DLD1 (cell line): Measurements from ENCODE around the gene BICRAL.
"Not testable (repeated sequence)": the region's sequence is repeated elsewhere in the genome, so short reads cannot be mapped to it uniquely, and the experiment has no call there.

Source experiments
- in situ Hi-C: cut with HindIII; loops from 2 replicates; pipeline ENCODE4 v1.10.0; 2017; ENCODE audit warnings: low sequenced_read_pairs

The BICRAL gene

DNA sequence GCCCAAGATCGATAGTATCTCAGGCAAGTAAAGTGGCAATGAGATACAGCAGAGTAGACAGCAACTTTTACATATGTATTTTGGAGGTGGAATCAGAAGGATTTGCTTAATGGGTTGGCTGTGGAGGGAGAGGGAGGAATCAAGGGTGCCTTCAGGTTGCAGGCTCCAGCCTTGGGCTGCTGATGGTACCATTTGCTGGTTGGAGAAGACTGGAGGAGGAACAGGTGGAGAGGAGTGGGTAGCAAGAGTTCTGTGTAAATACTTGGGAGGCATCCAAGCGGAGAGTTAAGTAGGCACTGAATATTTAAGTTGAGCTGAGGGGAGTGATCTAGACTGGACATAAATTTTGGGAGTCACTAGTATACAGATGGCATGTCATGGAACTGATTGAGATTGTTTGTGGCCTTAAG is 5.2 kb downstream of the BICRAL start:
- in situ Hi-C loops = no loop called here

GRCh38 chr6:42788671-42789070 is 6.8 kb downstream of the BICRAL start:
- in situ Hi-C loops = no loop called here

DNA sequence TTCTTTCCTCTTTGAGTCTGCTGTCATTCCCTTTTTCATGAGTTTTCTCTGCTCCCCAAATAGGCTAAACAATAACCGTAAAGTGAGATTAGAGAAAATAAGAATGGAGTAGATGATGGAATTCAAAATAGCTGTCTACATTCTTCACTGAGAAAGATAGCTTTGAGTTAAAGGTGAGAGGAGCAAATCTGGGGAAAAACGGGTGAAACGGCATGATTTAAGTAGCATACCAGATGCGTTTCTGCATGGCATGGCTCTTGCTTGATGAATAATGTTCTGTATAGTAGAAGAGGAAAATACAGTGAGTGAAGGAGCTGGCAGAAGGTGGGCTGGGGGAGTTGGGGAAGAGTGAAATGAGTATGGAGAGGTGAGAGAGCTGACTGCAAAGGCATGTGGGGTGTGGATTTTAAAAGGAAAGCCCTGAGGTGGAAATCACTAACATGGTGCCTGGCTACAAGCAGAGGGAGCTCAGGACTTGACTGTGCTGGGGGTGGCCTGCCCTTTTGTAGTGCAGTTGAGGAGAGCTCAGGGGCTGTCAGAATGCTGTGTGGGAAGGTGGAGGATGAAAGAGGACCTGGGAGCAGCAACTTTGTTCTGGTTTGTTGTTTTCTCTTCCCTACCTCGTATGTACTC is 8.8 kb downstream of the BICRAL start:
- in situ Hi-C loops = no loop called here

- in situ Hi-C loops = no loop called here
Observed at GRCh38 chr6:42791706-42792320, 10.0 kb downstream of the BICRAL start.

- in situ Hi-C loops = no loop called here
Observed at GRCh38 chr6:42795651-42796050, 13.8 kb downstream of the BICRAL start.

- in situ Hi-C loops = no loop called here
Observed at GRCh38 chr6:42796171-42796570, 14.3 kb downstream of the BICRAL start.

DNA sequence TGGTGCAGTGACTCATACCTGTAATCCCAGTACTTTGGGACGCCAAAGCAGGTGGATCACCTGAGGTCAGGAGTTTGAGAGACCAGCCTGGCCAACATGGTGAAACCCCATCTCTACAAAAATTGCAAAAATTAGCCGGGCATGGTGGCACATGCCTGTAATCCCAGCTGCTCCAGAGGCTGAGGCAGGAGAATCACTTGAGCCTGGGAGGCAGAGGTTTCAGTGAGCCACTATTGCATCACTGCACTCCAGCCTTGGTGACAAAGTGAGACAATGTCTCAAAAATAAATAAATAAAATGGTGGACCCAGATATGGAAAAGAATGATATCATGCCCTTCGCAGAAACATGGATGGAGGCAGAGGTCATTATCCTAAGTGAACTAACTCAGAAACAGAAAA is 15.8 kb downstream of the BICRAL start:
- in situ Hi-C loops = not testable (repeated sequence)

DNA sequence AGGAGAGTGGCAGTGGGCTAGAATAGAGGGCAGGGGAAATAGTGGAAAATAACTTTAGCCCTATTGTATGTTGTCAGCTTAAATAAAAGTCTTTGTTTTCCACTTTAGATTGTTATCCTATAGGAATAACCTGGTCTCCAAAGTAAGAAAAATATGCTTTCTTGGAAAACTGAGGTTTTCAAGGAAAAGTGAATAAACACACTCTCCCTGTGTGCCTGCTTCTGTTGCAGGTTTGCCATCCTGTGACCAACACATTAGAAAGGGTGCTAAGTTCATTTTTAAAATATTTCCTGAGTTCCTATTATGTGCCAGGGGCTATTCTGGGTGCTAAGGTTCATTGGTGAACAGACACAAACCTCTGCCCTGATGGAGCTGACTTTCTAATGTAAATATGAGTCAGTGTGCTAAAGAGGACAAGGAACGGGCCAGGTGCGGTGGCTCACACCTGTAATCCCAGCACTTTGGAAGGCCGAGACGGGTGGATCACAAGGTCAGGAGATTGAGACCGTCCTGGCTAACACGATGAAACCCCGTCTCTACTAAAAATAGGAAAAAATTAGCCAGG is 23.5 kb downstream of the BICRAL start:
- in situ Hi-C loops = no loop called here

GRCh38 chr6:42806359-42806758 is 24.5 kb downstream of the BICRAL start:
- in situ Hi-C loops = not testable (repeated sequence)

DNA sequence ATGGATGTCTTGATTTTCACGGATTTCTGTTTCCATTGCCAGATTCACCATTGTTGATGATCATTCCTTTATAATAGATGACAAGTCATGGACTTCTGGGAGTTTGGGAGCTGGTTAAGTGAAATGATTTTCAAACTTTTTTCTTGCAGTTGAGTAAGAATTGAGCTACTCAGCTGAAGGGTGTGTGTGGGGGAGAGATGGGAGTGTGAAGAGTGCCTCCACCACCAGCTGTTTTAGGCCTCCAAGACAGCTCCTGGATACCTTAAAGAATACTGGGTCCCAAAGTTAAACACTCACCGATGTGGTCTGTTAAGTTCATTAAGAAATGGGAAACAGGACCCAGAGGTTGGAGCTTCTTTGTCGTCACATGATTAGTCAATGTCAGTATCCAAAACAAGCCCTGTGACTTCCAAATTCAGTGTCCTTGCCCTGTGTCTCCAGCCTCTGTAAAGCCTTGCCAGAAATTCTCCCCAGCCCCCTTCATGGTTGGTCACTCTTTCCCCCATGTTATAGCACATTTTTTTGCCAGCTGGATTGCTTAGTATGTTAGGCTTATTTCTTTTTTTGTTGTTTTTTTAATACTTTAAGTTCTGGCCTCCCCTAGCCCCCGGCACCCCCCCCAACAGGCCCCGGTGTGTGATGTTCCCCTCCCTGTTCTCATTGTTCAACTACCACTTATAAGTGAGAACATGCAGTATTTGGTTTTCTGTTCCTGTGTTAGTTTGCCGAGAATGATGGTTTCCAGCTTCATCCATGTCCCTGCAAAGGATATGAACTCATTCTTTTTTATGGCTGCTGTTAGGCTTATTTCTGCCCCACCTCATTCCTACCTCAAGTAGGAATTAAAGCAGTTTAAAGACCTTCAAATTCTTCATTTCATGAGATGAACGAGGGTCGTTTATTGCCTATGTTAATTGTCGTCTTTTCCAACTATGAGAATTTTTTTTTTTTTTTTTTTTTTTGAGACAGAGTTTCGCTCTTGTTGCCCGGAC is 26.9 kb downstream of the BICRAL start:
- in situ Hi-C loops = no loop called here

DNA sequence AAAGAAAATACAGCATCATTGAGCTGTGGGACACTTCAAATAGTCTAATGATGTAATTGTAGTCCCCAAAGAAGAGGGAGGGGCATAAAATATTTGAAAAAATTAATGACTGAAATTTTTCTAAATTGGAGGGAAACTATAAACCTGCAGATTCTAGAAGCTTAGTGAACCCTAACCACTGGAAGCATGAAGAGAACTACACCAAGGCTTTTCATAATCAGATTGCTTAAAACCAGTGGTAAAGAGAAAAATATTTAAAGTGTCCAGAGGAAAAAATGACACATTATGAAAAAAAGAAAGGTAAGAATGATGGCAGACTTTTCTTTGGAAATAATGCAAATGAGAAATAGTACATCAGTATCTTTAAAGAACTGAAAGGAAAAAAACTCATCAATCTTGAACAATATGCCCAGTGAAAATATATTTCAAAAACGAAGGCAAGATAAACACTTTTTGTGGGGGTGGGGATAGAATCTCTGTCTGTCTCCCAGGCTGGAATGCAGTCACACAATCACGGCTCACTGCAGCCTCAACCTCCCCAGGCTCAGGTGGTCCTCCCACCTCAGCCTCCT is 31.3 kb downstream of the BICRAL start:
- in situ Hi-C loops = loop anchor here (5.0 kb wide), 1 partner anchor 39 kb away; no protein-coding TSS in a partner anchor

- in situ Hi-C loops = loop anchor here (5.0 kb wide), 1 partner anchor 38 kb away; no protein-coding TSS in a partner anchor
Observed at GRCh38 chr6:42813906-42814444, 32.1 kb downstream of the BICRAL start.

DNA sequence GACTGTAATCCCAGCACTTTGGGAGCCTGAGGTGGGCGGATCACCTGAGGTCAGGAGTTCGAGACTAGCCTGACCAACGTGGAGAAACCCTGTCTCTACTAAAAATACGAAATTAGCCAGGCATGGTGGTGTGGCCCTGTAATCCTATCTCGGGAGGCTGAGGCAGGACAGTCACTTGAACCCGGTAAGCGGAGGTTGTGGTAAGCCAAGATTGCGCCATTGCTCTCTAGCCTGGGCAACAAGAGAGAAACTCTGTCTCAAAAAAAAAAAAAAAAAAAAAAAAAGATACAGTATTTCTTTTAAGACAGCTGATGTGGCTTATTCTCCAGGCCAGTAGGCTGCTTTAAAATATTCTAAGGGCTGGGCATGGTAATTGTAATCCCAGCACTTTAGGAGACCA is 33.9 kb downstream of the BICRAL start:
- in situ Hi-C loops = not testable (repeated sequence)

- in situ Hi-C loops = no loop called here
Observed at GRCh38 chr6:42817907-42818306, 36.1 kb downstream of the BICRAL start.

GRCh38 chr6:42818416-42818815 is 36.6 kb downstream of the BICRAL start:
- in situ Hi-C loops = no loop called here

DNA sequence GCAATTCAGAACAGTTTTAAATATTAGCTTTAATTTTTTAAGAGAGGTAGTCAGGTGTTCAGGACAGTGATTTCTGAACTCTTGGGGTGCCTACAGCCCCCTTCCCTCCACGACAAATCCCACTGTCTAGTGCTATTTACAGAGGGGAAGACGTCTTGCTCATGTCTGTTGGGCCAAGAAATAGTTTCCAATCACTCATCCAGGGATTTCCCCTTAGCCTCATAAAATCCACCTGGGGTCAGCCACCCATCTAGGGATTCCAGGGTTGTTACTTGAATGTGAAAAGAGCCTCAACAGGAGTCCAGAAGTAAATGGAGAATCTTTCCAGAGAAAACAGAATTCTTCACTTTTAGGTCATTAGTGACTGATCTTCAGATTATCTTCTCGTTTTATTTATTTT is 37.0 kb downstream of the BICRAL start:
- in situ Hi-C loops = no loop called here

DNA sequence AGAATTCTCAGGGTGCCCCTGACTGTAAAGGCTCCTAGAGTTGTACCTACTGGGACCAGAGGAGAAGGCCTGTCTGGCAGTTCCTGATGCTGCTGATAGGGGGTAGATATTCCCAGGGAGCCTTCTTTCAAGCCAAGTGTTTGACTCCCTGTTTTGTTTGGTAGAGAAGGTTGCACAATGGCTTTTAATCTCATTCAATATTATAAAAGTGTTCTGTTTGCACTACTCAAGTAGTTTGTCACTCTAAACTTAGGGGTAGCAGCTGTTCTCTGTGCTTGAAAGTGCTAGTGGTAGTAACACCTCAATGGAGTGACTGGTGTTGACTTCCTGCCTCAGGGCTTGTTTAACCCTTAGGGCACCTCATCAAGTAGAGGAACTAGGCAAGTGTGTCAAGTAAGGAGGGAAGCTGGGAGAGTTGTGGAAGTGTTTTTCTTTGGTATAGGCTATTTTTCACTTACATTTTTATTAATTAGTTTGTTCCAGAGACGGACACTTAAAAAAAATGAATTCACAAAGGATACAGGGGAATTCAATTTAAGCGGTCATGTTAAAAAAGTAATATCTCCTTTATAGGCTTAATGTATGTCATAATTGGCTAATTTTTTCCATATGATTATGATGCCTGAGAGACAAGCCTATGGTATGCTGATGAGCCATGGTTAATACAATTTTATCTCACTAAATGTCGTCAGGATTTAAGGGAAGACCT is 38.1 kb downstream of the BICRAL start:
- in situ Hi-C loops = no loop called here

DNA sequence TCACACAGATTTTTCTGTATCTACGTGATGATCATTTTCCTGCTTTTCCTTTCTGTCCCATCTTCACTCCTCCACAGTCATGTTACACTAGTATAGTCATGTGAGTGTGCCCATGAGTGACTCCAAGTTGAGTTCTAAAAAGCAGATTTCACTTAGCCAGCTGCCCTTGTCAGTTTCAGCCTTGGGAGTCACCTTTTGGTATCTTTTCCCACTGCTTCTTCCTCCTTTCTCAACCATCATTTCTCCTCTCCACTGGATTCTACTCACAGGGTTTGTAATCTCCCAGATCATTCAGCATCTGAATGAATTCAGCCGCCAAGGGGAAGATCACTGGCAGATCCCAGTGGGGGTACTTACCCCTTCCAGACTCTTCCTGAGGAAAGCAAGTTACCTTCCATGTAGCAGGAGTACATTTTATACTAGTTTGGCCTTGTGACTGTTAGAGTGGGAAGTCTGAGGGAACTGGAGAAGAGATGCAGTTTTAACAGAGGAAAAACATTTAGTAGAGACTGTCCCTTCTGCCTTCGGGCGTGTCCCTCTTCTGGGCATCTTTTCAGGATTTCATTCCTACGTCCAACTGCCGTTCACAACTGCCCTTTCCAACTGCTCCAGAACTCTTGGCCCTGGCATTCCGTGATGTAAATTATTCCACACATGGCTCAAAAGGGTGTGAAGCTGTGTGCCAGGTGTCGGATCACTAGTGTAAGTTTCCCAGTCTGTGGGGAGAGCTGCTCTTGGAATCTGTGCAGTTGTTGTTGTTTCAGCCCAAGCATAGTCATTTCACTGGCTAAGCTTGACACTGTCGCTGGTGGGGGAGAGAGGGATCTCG is 38.9 kb downstream of the BICRAL start:
- in situ Hi-C loops = no loop called here

DNA sequence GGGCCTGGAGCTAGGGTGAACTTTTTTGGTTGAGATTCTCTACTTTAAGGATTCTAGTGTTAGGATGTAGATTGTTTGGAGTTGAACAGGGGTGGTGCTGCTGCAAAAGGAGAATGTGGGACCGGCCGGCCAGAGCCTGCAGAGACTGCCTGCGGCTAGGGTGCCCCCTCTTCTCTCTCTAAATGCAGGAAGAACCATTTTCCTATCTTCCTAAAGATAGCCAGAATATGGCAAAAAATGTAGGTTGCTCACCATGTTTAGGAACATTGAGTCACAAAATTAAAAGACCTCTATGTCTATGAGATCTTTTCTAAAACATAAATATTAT is 39.5 kb downstream of the BICRAL start:
- in situ Hi-C loops = no loop called here
